ENCODE data around the gene ATP11C.

- no peak for TF ChIP-seq FOXP4 (CRISPR knock-in tag; IDR thresholded peaks at IDR 0.05; ENCODE audit: borderline replicate concordance)
- TF ChIP-seq, protein P1, sequence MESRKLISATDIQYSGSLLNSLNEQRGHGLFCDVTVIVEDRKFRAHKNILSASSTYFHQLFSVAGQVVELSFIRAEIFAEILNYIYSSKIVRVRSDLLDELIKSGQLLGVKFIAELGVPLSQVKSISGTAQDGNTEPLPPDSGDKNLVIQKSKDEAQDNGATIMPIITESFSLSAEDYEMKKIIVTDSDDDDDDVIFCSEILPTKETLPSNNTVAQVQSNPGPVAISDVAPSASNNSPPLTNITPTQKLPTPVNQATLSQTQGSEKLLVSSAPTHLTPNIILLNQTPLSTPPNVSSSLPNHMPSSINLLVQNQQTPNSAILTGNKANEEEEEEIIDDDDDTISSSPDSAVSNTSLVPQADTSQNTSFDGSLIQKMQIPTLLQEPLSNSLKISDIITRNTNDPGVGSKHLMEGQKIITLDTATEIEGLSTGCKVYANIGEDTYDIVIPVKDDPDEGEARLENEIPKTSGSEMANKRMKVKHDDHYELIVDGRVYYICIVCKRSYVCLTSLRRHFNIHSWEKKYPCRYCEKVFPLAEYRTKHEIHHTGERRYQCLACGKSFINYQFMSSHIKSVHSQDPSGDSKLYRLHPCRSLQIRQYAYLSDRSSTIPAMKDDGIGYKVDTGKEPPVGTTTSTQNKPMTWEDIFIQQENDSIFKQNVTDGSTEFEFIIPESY (CRISPR knock-in tag; IDR thresholded peaks at IDR 0.05), result no peak
- no peak for TF ChIP-seq CSDE1 (IDR thresholded peaks at IDR 0.05)
- TF ChIP-seq NFRKB (IDR thresholded peaks at IDR 0.05; ENCODE audit: low read depth), result no peak
- no peak for TF ChIP-seq HNRNPLL (IDR thresholded peaks at IDR 0.05; ENCODE audit: low read depth, low read length, poor library complexity, severe bottlenecking)
- TF ChIP-seq GABPA (tag; conservative IDR thresholded peaks at IDR 0.05; ENCODE audit: low read depth), result no peak
- TF ChIP-seq POLR2A (conservative IDR thresholded peaks at IDR 0.05), result peak; percentile 54; the same call in 1 of the 2 replicates
- TF ChIP-seq, protein P2, sequence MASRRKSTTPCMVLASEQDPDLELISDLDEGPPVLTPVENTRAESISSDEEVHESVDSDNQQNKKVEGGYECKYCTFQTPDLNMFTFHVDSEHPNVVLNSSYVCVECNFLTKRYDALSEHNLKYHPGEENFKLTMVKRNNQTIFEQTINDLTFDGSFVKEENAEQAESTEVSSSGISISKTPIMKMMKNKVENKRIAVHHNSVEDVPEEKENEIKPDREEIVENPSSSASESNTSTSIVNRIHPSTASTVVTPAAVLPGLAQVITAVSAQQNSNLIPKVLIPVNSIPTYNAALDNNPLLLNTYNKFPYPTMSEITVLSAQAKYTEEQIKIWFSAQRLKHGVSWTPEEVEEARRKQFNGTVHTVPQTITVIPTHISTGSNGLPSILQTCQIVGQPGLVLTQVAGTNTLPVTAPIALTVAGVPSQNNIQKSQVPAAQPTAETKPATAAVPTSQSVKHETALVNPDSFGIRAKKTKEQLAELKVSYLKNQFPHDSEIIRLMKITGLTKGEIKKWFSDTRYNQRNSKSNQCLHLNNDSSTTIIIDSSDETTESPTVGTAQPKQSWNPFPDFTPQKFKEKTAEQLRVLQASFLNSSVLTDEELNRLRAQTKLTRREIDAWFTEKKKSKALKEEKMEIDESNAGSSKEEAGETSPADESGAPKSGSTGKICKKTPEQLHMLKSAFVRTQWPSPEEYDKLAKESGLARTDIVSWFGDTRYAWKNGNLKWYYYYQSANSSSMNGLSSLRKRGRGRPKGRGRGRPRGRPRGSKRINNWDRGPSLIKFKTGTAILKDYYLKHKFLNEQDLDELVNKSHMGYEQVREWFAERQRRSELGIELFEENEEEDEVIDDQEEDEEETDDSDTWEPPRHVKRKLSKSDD (conservative IDR thresholded peaks at IDR 0.05; ENCODE audit: low read length), result no peak
- no peak for TF ChIP-seq ZNF449 (CRISPR knock-in tag; IDR thresholded peaks at IDR 0.05)
- TF ChIP-seq, protein P3, sequence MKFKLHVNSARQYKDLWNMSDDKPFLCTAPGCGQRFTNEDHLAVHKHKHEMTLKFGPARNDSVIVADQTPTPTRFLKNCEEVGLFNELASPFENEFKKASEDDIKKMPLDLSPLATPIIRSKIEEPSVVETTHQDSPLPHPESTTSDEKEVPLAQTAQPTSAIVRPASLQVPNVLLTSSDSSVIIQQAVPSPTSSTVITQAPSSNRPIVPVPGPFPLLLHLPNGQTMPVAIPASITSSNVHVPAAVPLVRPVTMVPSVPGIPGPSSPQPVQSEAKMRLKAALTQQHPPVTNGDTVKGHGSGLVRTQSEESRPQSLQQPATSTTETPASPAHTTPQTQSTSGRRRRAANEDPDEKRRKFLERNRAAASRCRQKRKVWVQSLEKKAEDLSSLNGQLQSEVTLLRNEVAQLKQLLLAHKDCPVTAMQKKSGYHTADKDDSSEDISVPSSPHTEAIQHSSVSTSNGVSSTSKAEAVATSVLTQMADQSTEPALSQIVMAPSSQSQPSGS (CRISPR knock-in tag; IDR thresholded peaks at IDR 0.05), result no peak
- no peak for TF ChIP-seq ZNF76 (CRISPR knock-in tag; IDR thresholded peaks at IDR 0.05; ENCODE audit: borderline replicate concordance)
- TF ChIP-seq BHLHE40 (IDR thresholded peaks at IDR 0.05; ENCODE audit: low read length), result no peak
- TF ChIP-seq MYBL2 (IDR thresholded peaks at IDR 0.05; ENCODE audit: low read depth), result no peak
- no peak for TF ChIP-seq MYBL2 (CRISPR knock-in tag; IDR thresholded peaks at IDR 0.05; ENCODE audit: borderline replicate concordance)
Measured at GRCh38 chrX:139932073-139932900, 566 bp downstream of the ATP11C start.

Measured in K562 (cell line).